RPMI8226 (cell line): ENCODE data around the gene ARRDC5.
"Not testable (repeated sequence)": the region's sequence is repeated elsewhere in the genome, so short reads cannot be mapped to it uniquely, and the experiment has no call there.

Source experiments
- DNase-seq: peaks from one replicate; pipeline ENCODE4 v3.0.0-alpha.2; 2015

Gene ARRDC5

GRCh38 chr19:4867534-4868285, 35.0 kb downstream of the ARRDC5 start, which contains the start of gene PLIN3:
TSS of gene PLIN3 (minus strand) at chr19:4867667. CDS start at chr19:4861394, 6,273 bp downstream.
- peak; percentile 94 for DNase-seq

GRCh38 chr19:4866595-4867424, 35.9 kb downstream of the ARRDC5 start:
- DNase-seq: no peak

- DNase-seq: no peak
These were observed 41.5 kb downstream of the ARRDC5 start for GRCh38 chr19:4861147-4861546.

GRCh38 chr19:4859697-4860096, 43.0 kb downstream of the ARRDC5 start:
- no peak for DNase-seq

GRCh38 chr19:4856468-4856867, 46.2 kb downstream of the ARRDC5 start:
- not testable (repeated sequence) for DNase-seq

- not testable (repeated sequence) for DNase-seq
These were observed 49.2 kb downstream of the ARRDC5 start for GRCh38 chr19:4853506-4853905.

GRCh38 chr19:4852484-4852883, 50.2 kb downstream of the ARRDC5 start:
- no peak for DNase-seq

- peak; percentile 42 for DNase-seq
These were observed 51.0 kb downstream of the ARRDC5 start for GRCh38 chr19:4851551-4852290.

- DNase-seq: no peak
These were observed 53.7 kb downstream of the ARRDC5 start for GRCh38 chr19:4849019-4849418.

GRCh38 chr19:4847190-4847973, 55.3 kb downstream of the ARRDC5 start:
- DNase-seq: no peak

GRCh38 chr19:4845975-4846374, 56.7 kb downstream of the ARRDC5 start:
- DNase-seq: not testable (repeated sequence)

GRCh38 chr19:4844348-4845179, 58.1 kb downstream of the ARRDC5 start:
- no peak for DNase-seq

GRCh38 chr19:4843647-4843965, 59.1 kb downstream of the ARRDC5 start:
- DNase-seq: no peak
